OCI-LY7 (cell line): Measurements from ENCODE around the gene PLEKHG4B. TPM values are rescaled to one million over a fixed set of nuclear protein-coding genes. Genes with fewer than 3 reads are reported as not detected.

Experiments used
- BruUV-seq: library from RNA; stranded (reverse); fragments of 400-500 nt; replicated peaks from 2 replicates; lab custom pipeline; 2021; lab: Mats Ljungman, UMichigan
- CTCF ChIA-PET: fragments of 300-600 bp; sonication (Branson Sonifier 250); formaldehyde crosslinking; loops from one replicate; lab custom pipeline; 2022; ENCODE audit warnings: antibody characterized with exemption; ENCODE audit not compliant: unreplicated experiment; lab: Charles Lee
- POLR2A ChIA-PET: fragments of 300-600 bp; sonication (Branson Sonifier 250); formaldehyde crosslinking; loops from one replicate; lab custom pipeline; 2022; ENCODE audit warnings: antibody characterized with exemption; lab: Charles Lee
- DNase-seq: peaks from one replicate; pipeline ENCODE4 v3.0.0-alpha.2; 2015; ENCODE audit warnings: low spot score
- H2AFZ ChIP-seq: fragments of 200-600 bp; sonication (generic), shearing (Covaris generic); 2 replicates; pipeline ENCODE4 v1.6.1; 2014; ENCODE audit warnings: mild to moderate bottlenecking, antibody characterized with exemption, low read length, moderate library complexity
- H3K27ac ChIP-seq: fragments of 200-600 bp; sonication (generic); 2 replicates; pipeline ENCODE4 v1.5.1; 2014; ENCODE audit warnings: mixed run types, low read depth, mild to moderate bottlenecking, moderate library complexity, low read length, inconsistent platforms; ENCODE audit not compliant: poor library complexity, severe bottlenecking
- H3K36me3 ChIP-seq: fragments of 200-600 bp; sonication (generic); 2 replicates; pipeline ENCODE4 v1.6.1; 2014; ENCODE audit warnings: mild to moderate bottlenecking, antibody characterized with exemption, low read length, moderate library complexity, mixed read lengths; ENCODE audit not compliant: insufficient read depth
- H3K4me1 ChIP-seq: fragments of 200-600 bp; sonication (generic); 2 replicates; pipeline ENCODE4 v1.5.1; 2014; ENCODE audit warnings: mild to moderate bottlenecking, low read length; ENCODE audit not compliant: insufficient read depth, poor library complexity, severe bottlenecking
- H3K4me2 ChIP-seq: fragments of 200-600 bp; sonication (generic); 2 replicates; pipeline ENCODE4 v1.6.1; 2014; ENCODE audit warnings: mild to moderate bottlenecking, low read length
- H3K4me3 ChIP-seq: fragments of 200-600 bp; sonication (generic); 2 replicates; pipeline ENCODE4 v1.5.1; 2014; ENCODE audit warnings: mild to moderate bottlenecking, low read depth, low read length; ENCODE audit not compliant: poor library complexity, severe bottlenecking
- H3K79me2 ChIP-seq: fragments of 200-600 bp; sonication (generic); 2 replicates; pipeline ENCODE4 v1.6.1; 2016; ENCODE audit warnings: low read depth, mild to moderate bottlenecking, low read length, moderate library complexity, mixed read lengths; ENCODE audit not compliant: insufficient read depth
- H3K9me2 ChIP-seq: fragments of 200-600 bp; sonication (generic); 2 replicates; pipeline ENCODE4 v1.6.1; 2016; ENCODE audit warnings: mild to moderate bottlenecking, low read length, mixed read lengths; ENCODE audit not compliant: insufficient read depth
- H3K9me3 ChIP-seq: fragments of 200-600 bp; sonication (generic); 2 replicates; pipeline ENCODE4 v1.6.1; 2014; ENCODE audit warnings: mild to moderate bottlenecking, mixed run types, low read length, mixed read lengths
- H4K20me1 ChIP-seq: fragments of 200-600 bp; sonication (generic); 2 replicates; pipeline ENCODE4 v1.6.1; 2014; ENCODE audit warnings: mild to moderate bottlenecking, antibody characterized with exemption, low read length, moderate library complexity, mixed read lengths; ENCODE audit not compliant: insufficient read depth
- CTCF ChIP-seq: fragments of 200-600 bp; sonication (generic); conservative IDR thresholded peaks from 2 replicates; pipeline ENCODE4 v1.5.1; 2014; ENCODE audit warnings: mild to moderate bottlenecking, antibody characterized with exemption, low read length, moderate library complexity, mixed read lengths
- EZH2phosphoT487 ChIP-seq: fragments of 200-600 bp; sonication (generic); IDR thresholded peaks from 2 replicates; pipeline ENCODE4 v1.6.1; 2018; ENCODE audit warnings: low read depth, borderline replicate concordance, mild to moderate bottlenecking, mixed run types, antibody characterized with exemption, low read length, moderate library complexity, mixed read lengths
- intact Hi-C: fragments of 100-400 bp; cut with micrococcal nuclease; formaldehyde crosslinking; loops from one replicate; pipeline ENCODE4 v1.10.0; 2022; ENCODE audit not compliant: unreplicated experiment
- total RNA-seq, 2 experiments: library from RNA; depleted of rRNA in 1 of 2; stranded (reverse); fragments of >200 nt in 1 of 2; shearing (Covaris generic) in 1 of 2; gene quantifications; 2 replicates each; pipeline ENCODE4 v1.2.3, GENCODE V29; 2014 to 2022

The PLEKHG4B gene
- total RNA-seq, 2 experiments from 2014 or later: 0.30 to 0.41 TPM

- intact Hi-C loops: no loop called here
- no peak for DNase-seq
- H3K9me3 ChIP-seq: no peaks in the 10 kb centered on the region
Observed at GRCh38 chr5:50724-51499, 41.1 kb upstream of the PLEKHG4B start.

GRCh38 chr5:51500-51823 is 40.5 kb upstream of the PLEKHG4B start:
- intact Hi-C loops: no loop called here
- no peaks in the 10 kb centered on the region for H3K9me3 ChIP-seq
- H3K36me3 ChIP-seq: no peaks in the 10 kb centered on the region
- H3K4me1 ChIP-seq: no peaks in the 10 kb centered on the region
- no peak overlapping the region for H2AFZ ChIP-seq
- H3K4me3 ChIP-seq: no peak overlapping the region
- no peaks in the 10 kb centered on the region for H3K79me2 ChIP-seq
- BruUV-seq: no TSS peak
- no peak overlapping the region for H3K4me2 ChIP-seq
- POLR2A ChIA-PET: no interaction called here
- CTCF ChIA-PET: no interaction called here
- H4K20me1 ChIP-seq: no peaks in the 10 kb centered on the region
- DNase-seq: no peak
- H3K27ac ChIP-seq: no peak overlapping the region
- H3K9me2 ChIP-seq: no peaks in the 10 kb centered on the region
- no peak for TF ChIP-seq CTCF
- TF ChIP-seq EZH2phosphoT487: no peak

More at GRCh38 chr5:50724-51499, 41.1 kb upstream of the PLEKHG4B start:
- CTCF ChIA-PET: no interaction called here
- POLR2A ChIA-PET: no interaction called here
- TF ChIP-seq EZH2phosphoT487 (no peak), CTCF (no peak)
- H3K4me1 ChIP-seq: no peaks in the 10 kb centered on the region
- H3K36me3 ChIP-seq: no peaks in the 10 kb centered on the region
- no peak overlapping the region for H3K27ac ChIP-seq
- H3K79me2 ChIP-seq: no peaks in the 10 kb centered on the region
- no peak overlapping the region for H3K4me2 ChIP-seq
- no peaks in the 10 kb centered on the region for H3K9me2 ChIP-seq
- no peak overlapping the region for H3K4me3 ChIP-seq
- BruUV-seq: no TSS peak
- H4K20me1 ChIP-seq: no peaks in the 10 kb centered on the region
- no peak overlapping the region for H2AFZ ChIP-seq

- CTCF ChIA-PET: no interaction called here
- Histone ChIP-seq H4K20me1 (no peaks in the 10 kb centered on the region), H3K4me2 (no peak overlapping the region), H3K36me3 (no peaks in the 10 kb centered on the region), H3K9me3 (no peaks in the 10 kb centered on the region), H3K79me2 (no peaks in the 10 kb centered on the region), H3K4me3 (no peak overlapping the region), H2AFZ (no peak overlapping the region), H3K9me2 (no peaks in the 10 kb centered on the region), H3K27ac (no peak overlapping the region), H3K4me1 (no peaks in the 10 kb centered on the region)
- no peak for DNase-seq
- BruUV-seq: no TSS peak
- POLR2A ChIA-PET: no interaction called here
- no peak for TF ChIP-seq EZH2phosphoT487
- TF ChIP-seq CTCF: no peak
- intact Hi-C loops: no loop called here
Observed at GRCh38 chr5:53381-54174, 38.4 kb upstream of the PLEKHG4B start.
